ENCODE measurements around the gene HK3.

Gene HK3

DNA sequence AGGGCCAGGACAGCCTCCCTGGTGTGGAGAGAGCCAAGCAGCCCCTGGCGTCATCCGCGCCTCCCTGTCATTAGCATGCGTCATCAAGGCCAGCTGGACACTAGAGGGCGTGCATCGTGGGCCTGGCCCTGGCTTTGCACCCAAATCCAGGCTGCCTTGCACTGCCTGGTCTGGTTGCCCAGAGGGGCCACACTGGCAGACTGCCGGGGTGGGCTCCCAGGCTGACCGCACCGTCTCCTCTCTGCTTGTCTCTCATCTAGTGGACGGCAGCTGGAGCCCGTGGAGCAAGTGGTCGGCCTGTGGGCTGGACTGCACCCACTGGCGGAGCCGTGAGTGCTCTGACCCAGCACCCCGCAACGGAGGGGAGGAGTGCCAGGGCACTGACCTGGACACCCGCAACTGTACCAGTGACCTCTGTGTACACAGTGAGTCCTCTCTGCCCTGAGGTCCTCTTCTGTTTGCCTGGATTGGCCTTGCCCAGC lies 29.0 kb downstream of the HK3 start:
- DNase-seq (ENCODE audit: low read depth in 3 of 3, low spot score in 1 of 3) = no peak

- no peak for DNase-seq (ENCODE audit: low read depth in 3 of 3, low spot score in 1 of 3)
Measured at GRCh38 chr5:176869501-176870109, 29.5 kb downstream of the HK3 start.

GRCh38 chr5:176868731-176869130 lies 30.4 kb downstream of the HK3 start:
- no peak for DNase-seq (ENCODE audit: low read depth in 3 of 3, low spot score in 1 of 3)

- DNase-seq (ENCODE audit: low read depth in 3 of 3, low spot score in 1 of 3) = no peak
Measured at GRCh38 chr5:176868126-176868525, 31.0 kb downstream of the HK3 start.

- no peak for DNase-seq (ENCODE audit: low read depth in 3 of 3, low spot score in 1 of 3)
Measured at GRCh38 chr5:176866707-176867310, 32.3 kb downstream of the HK3 start.

DNA sequence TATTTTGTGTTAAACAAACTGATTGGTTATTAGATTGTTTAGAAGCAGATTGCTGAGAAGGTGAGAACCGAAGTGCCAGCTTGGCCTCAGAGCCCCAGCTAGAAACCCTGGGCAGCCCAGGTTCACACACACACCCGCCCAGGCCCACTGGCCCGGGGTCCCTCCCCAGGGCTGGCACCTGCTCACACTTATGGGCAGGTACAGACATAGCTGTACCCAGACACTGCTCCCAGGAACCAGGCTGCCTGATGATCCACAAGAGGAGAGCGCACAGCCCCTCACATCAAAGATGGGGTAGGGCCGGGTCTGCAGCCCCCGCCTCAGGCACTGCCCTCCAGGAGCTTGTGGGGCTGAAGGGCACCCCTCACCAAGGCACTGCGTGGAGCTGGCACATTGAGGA lies 33.2 kb downstream of the HK3 start:
- DNase-seq (ENCODE audit: low read depth in 3 of 3, low spot score in 1 of 3) = no peak

DNA sequence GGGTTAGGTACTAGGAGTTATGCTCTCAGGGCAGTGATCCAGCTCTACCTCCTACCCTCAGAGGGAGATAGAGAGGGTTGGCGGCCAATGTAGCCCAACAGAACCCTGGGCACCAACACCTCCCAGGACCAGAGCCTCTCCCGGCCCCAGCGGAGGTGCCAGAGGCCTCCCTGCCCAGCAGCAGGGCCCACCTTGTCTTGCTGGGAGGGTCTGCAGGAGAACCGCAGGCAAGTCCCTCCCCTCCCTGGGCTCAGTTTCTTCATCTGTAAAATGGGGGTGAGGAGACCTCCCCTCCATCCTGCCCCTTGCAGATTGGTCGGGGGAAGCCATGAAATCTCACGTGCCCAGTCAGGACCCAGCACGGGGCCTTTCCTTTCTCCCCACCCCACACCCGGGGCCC lies 34.4 kb downstream of the HK3 start:
- no peak for DNase-seq (ENCODE audit: low read depth in 3 of 3, low spot score in 1 of 3)

DNA sequence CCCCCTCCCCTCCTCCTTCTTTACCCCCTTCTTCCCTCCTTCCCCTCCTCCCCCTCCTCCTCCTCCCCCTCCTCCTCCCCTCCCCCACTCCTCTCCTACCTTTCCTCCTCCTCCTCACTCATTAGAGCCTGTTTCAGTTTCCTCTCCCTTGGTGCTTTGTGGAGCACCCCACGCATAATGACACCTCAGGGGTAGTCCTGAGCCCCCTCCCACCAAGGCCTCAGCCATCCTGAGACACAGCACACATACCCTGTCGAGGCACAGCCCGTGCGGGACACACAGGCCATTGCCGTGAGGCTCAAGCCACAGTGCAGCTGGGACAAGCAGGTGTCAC lies 35.4 kb downstream of the HK3 start:
- no peak for DNase-seq (ENCODE audit: low read depth in 3 of 3, low spot score in 1 of 3)

- DNase-seq (ENCODE audit: low read depth in 3 of 3, low spot score in 1 of 3) = no peak
Measured at GRCh38 chr5:176863041-176863764, 35.9 kb downstream of the HK3 start.

GRCh38 chr5:176862330-176862995 lies 36.7 kb downstream of the HK3 start:
- no peak for DNase-seq (ENCODE audit: low read depth in 3 of 3, low spot score in 1 of 3)

- no peak for DNase-seq (ENCODE audit: low read depth in 3 of 3, low spot score in 1 of 3)
Measured at GRCh38 chr5:176861276-176861675, 37.9 kb downstream of the HK3 start.

DNA sequence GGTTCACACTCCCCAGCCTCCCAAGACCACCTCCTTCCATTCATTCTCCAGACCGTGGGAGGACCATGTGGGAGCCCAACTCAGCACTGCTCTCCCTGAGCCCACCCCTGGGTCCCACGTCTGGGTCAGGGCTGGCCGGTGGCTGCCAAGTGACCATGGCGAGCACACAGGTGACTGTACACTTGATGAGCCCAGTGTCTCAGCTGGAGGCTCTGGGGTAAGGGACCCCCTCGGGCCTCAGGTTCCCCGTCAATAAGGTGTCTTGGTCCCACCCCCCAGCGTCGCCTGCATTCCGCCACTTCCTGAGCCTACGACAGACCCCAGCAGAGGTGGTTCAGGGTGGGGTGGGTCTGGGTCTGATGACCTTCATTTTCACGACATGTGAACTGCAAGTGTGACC lies 38.8 kb downstream of the HK3 start:
- no peak for DNase-seq (ENCODE audit: low read depth in 3 of 3, low spot score in 1 of 3)

DNA sequence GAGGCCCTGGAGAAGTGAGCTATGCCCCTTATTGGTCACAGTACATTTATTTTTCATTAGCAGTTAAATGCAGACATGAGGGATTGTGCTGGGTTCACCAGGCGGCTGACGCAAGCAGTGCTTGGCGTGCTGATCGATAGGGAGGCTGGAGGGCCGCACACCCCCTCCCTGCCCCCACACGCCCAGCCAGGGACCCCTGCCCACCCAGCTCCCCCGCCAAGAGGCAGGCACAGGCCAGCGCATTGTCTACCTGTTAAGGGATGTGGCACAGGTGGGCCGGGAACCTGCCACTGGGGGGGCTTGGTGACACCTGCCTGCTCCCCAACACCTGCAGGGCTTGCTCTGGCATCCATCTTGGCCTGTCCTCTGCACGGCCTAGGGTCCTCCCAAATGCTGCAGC lies 39.2 kb downstream of the HK3 start:
- DNase-seq (ENCODE audit: low read depth in 3 of 3, low spot score in 1 of 3) = no peak

DNA sequence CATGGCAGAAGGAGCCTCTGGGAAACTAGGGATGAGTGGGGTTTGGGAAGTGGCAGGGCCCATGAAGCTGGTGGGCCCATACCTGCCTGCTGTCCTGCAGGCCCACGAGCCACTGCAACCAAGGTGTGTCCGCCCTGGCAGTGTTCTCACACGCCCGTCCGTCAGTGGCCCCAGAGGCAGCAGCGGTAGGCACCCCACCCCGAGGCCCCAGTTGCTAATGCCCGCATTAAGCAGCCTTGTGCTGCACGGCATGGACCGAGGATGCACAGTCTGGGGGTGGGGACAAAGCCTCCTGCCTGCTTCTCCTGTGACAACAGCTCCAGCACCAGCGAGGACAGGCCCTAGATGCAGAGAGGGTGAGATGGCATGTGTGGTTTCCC lies 41.3 kb downstream of the HK3 start:
- DNase-seq (ENCODE audit: low read depth in 3 of 3, low spot score in 1 of 3) = no peak

- DNase-seq (ENCODE audit: low read depth in 3 of 3, low spot score in 1 of 3) = no peak
Measured at GRCh38 chr5:176857216-176857893, 41.8 kb downstream of the HK3 start.

DNA sequence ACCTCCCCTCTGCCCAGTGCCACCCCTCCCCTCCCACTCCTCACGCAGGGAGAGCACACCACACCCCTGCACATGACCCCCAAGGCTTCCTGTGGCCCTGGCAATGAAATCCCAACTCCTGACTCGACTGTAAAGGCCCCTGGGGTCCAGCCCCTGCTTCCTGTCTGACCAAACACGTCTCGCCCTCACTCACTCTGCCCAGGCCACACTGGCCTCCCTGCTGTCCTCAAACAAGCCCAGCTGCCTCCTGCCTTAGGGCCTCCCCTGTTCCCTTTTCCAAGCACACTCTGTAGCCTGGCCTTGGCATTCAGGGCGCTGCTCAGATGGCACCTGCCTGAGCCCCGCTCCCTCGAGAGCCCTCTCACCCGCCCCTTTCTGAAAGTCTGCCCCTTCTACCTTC lies 42.4 kb downstream of the HK3 start:
- DNase-seq (ENCODE audit: low read depth in 3 of 3, low spot score in 1 of 3) = no peak

- DNase-seq (ENCODE audit: low read depth in 3 of 3, low spot score in 1 of 3) = no peak
Measured at GRCh38 chr5:176855598-176855997, 43.5 kb downstream of the HK3 start.

DNA sequence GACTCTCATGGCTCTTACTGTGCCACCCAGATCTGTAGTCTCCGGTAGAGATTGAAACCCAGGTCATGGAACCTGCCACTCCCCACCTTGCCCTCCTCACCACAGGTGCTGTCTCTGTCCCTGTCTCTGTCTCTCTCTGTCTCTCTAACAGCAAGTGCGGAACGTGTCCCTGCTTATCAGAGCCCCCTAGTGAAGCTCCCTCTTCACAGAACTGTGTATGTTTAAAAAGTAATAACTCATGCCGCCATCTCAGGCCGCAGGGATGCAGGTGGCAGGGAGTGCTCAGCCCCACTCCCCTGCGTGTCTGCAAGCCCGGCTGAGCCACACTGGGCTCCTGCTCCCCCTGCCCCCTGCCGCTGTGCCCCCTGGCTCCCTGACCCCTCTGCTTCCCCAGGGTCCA lies 45.0 kb downstream of the HK3 start:
- no peak for DNase-seq (ENCODE audit: low read depth in 3 of 3, low spot score in 1 of 3)

- no peak for DNase-seq (ENCODE audit: low read depth in 3 of 3, low spot score in 1 of 3)
Measured at GRCh38 chr5:176853151-176853778, 45.9 kb downstream of the HK3 start.

DNA sequence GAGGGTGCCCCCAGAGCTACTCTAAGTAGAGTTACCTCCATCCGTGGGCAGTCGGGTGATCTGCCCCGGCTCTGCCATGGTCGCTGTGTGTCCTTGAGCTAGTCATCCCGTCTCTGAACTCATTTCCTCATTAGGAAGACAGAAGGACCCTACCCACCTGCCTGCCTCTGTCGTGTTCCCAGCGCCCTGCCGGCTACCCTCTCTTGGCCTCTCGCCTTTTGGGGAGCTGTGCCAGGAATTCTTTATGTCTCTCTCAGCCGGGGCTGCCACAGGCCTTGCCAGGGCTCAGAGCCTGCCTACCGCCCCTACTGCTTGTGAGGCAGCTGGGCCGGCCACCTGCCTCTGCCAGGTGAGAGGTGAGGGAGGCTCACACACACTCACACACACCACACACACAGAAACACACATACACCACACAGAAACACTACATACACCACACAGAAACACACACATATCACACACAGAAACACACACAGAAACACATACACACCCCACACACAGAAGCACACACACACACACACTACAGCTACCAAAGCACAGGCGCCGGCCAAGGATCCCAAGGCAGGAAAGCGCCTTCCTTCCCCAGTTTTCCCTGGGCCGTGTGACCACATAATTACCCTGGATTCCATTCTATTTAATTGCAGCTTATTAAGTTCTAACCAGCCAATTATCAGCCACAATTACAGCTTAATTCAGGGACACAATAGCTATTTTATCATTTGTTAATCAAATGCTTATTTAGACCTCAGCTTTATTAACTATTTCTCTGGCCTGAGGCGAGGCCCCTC lies 47.1 kb downstream of the HK3 start:
- no peak for DNase-seq (ENCODE audit: low read depth in 3 of 3, low spot score in 1 of 3)

Measured in stimulated activated CD4-positive, alpha-beta T cell treated with anti-CD3 and anti-CD28 coated beads, TNF-alpha, amount 100 ng/mL, for 1 hour (primary cell).